SK-N-SH (cell line): ENCODE results near the gene SNRPB. TPM values are rescaled to one million over a fixed set of nuclear protein-coding genes. Genes with fewer than 3 reads are reported as not detected.
A peak's percentile ranks its signal among the peaks of the same experiment; 100 is the strongest.

Experiments
- CTCF ChIA-PET: fragments of 300-600, 350-600 bp; formaldehyde crosslinking; extraction: SDS; loops from one replicate; lab custom pipeline; 2021; lab: Yijun Ruan, JAX
- POLR2A ChIA-PET: fragments of 350-600 bp; sonication (Branson Sonifier 250); formaldehyde crosslinking; extraction: SDS; loops from one replicate; lab custom pipeline; 2020; ENCODE audit warnings: antibody characterized with exemption, inconsistent platforms; lab: Yijun Ruan, JAX
- DNase-seq: peaks from one replicate; pipeline ENCODE4 v3.0.0; 2012
- H2AFZ ChIP-seq: fragments of 200-600 bp; sonication (generic); 2 replicates; pipeline ENCODE4 v1.8.1; 2016; ENCODE audit warnings: antibody characterized with exemption, mild to moderate bottlenecking, low read depth
- H3F3A ChIP-seq: fragments of 200-600 bp; sonication (generic); replicated peaks from 2 replicates; pipeline ENCODE3; 2016; ENCODE audit warnings: antibody characterized with exemption, mild to moderate bottlenecking; ENCODE audit not compliant: insufficient read depth
- H3K27ac ChIP-seq, 2 experiments: fragments of 200-500 bp in 1 of 2; fragments of 200-600 bp in 1 of 2; sonication (Bioruptor generic) in 1 of 2; sonication (generic), shearing (Covaris generic) in 1 of 2; 2 replicates each; pipeline versions ENCODE4 v1.5.1 to v1.6.1; 2014 to 2016; ENCODE audit warnings: low read depth in 2 of 2, inconsistent platforms in 1 of 2, low read length in 1 of 2, mild to moderate bottlenecking in 1 of 2, mixed read lengths in 1 of 2
- H3K27me3 ChIP-seq: fragments of 200-600 bp; sonication (generic), shearing (Covaris generic); 2 replicates; pipeline ENCODE4 v1.6.1; 2016; ENCODE audit warnings: mixed run types; ENCODE audit not compliant: insufficient read depth
- H3K36me3 ChIP-seq, 2 experiments: fragments of 200-500 bp in 1 of 2; fragments of 200-600 bp in 1 of 2; sonication (Bioruptor generic) in 1 of 2; sonication (generic) in 1 of 2; replicated peaks in 1 of 2; 2 replicates each; pipeline versions ENCODE3 to v1.5.1; 2014 to 2016; ENCODE audit warnings: low read length in 1 of 2, mild to moderate bottlenecking in 1 of 2; ENCODE audit not compliant: insufficient read depth in 2 of 2, control insufficient read depth in 1 of 2
- H3K4me1 ChIP-seq, 2 experiments: fragments of 200-500 bp in 1 of 2; fragments of 200-600 bp in 1 of 2; sonication (Bioruptor generic) in 1 of 2; sonication (generic), shearing (Covaris generic) in 1 of 2; 2 replicates each; pipeline versions ENCODE4 v1.5.1 to v1.6.1; 2014 to 2016; ENCODE audit warnings: low read depth in 1 of 2, low read length in 1 of 2, mixed run types in 1 of 2; ENCODE audit not compliant: insufficient read depth in 2 of 2, control insufficient read depth in 1 of 2
- H3K4me2 ChIP-seq: fragments of 200-600 bp; sonication (generic), shearing (Covaris generic); 2 replicates; pipeline ENCODE4 v1.6.1; 2017; ENCODE audit warnings: mixed run types
- H3K4me3 ChIP-seq, 2 experiments: fragments of 200-500 bp in 1 of 2; fragments of 200-600 bp in 1 of 2; sonication (Bioruptor generic) in 1 of 2; sonication (generic), shearing (Covaris generic) in 1 of 2; 2 replicates each; pipeline versions ENCODE4 v1.5.1 to v1.8.1; 2014 to 2016; ENCODE audit warnings: low read depth in 2 of 2, inconsistent platforms in 1 of 2, low read length in 1 of 2, mild to moderate bottlenecking in 1 of 2, mixed read lengths in 1 of 2, moderate library complexity in 1 of 2
- H3K79me2 ChIP-seq: fragments of 200-600 bp; sonication (generic); 2 replicates; pipeline ENCODE4 v1.8.1; 2017; ENCODE audit warnings: mild to moderate bottlenecking; ENCODE audit not compliant: insufficient read depth
- H3K9ac ChIP-seq: fragments of 200-600 bp; sonication (generic); 2 replicates; pipeline ENCODE4 v1.6.1; 2017; ENCODE audit warnings: mixed run types
- H3K9me2 ChIP-seq: fragments of 200-600 bp; sonication (generic); 2 replicates; pipeline ENCODE4 v1.6.1; 2017; ENCODE audit warnings: mixed run types
- H3K9me3 ChIP-seq: fragments of 200-600 bp; sonication (generic); 2 replicates; pipeline ENCODE4 v1.6.1; 2017; ENCODE audit warnings: mixed run types, mild to moderate bottlenecking, moderate library complexity
- H4K20me1 ChIP-seq: fragments of 200-600 bp; sonication (generic); 2 replicates; pipeline ENCODE4 v1.6.1; 2017; ENCODE audit warnings: mild to moderate bottlenecking, mixed run types; ENCODE audit not compliant: insufficient read depth
- CHD2 ChIP-seq: fragments of 150-350 bp; IDR thresholded peaks from 2 replicates; pipeline ENCODE4 v1.6.1; 2018; ENCODE audit warnings: low read length; ENCODE audit not compliant: partially characterized antibody
- CTCF ChIP-seq: fragments of 200-600 bp; sonication (generic); IDR thresholded peaks from 2 replicates; pipeline ENCODE4 v1.6.1; 2017; ENCODE audit warnings: antibody characterized with exemption, mild to moderate bottlenecking, moderate library complexity
- EP300 ChIP-seq, 2 experiments: IDR thresholded peaks; 2 replicates each; pipeline versions ENCODE4 v1.4.0 to v1.6.1; 2012; ENCODE audit warnings: borderline replicate concordance in 1 of 2, low read depth in 1 of 2, low read length in 1 of 2
- FOSL2 ChIP-seq: IDR thresholded peaks from 2 replicates; pipeline ENCODE4 v1.4.0; 2012; ENCODE audit warnings: low read depth, mild to moderate bottlenecking, moderate library complexity, borderline replicate concordance
- GABPA ChIP-seq: IDR thresholded peaks from 2 replicates; pipeline ENCODE4 v1.4.0; 2012; ENCODE audit warnings: low read depth, mild to moderate bottlenecking
- GATA2 ChIP-seq: sonication (generic); formaldehyde crosslinking; IDR thresholded peaks from 2 replicates; pipeline ENCODE4 v1.5.0; 2020; ENCODE audit warnings: mild to moderate bottlenecking, missing genetic modification reagents
- IRF3 ChIP-seq: fragments of 150-350 bp; IDR thresholded peaks from 2 replicates; pipeline ENCODE4 v1.6.1; 2016; ENCODE audit warnings: mild to moderate bottlenecking, low read depth, low read length
- JUND ChIP-seq: IDR thresholded peaks from 2 replicates; pipeline ENCODE4 v1.4.0; 2012
- MAX ChIP-seq: IDR thresholded peaks from 2 replicates; pipeline ENCODE4 v1.4.0; 2012; ENCODE audit warnings: low read depth
- MEF2A ChIP-seq: IDR thresholded peaks from 2 replicates; pipeline ENCODE4 v1.4.0; 2012; ENCODE audit warnings: low read depth, borderline replicate concordance
- NFIC ChIP-seq: IDR thresholded peaks from 2 replicates; pipeline ENCODE4 v1.4.0; 2012; ENCODE audit warnings: borderline replicate concordance
- NRF1 ChIP-seq: IDR thresholded peaks from 2 replicates; pipeline ENCODE4 v1.6.1; 2012; ENCODE audit warnings: low read depth, mild to moderate bottlenecking, low read length
- PBX3 ChIP-seq: IDR thresholded peaks from 2 replicates; pipeline ENCODE4; 2012
- POLR2AphosphoS5 ChIP-seq: IDR thresholded peaks from 2 replicates; pipeline ENCODE4 v1.6.1; 2012; ENCODE audit warnings: low read depth, low read length
- RAD21 ChIP-seq: IDR thresholded peaks from 2 replicates; pipeline ENCODE4 v1.6.1; 2012; ENCODE audit warnings: mild to moderate bottlenecking, low read length
- RFX5 ChIP-seq: IDR thresholded peaks from 2 replicates; pipeline ENCODE4 v1.6.1; 2012; ENCODE audit warnings: mild to moderate bottlenecking, improper control_type of control experiment, low read length
- TAF1 ChIP-seq: IDR thresholded peaks from 2 replicates; pipeline ENCODE4 v1.6.1; 2012; ENCODE audit warnings: low read depth, mild to moderate bottlenecking, low read length, moderate library complexity, borderline replicate concordance
- TEAD4 ChIP-seq: IDR thresholded peaks from 2 replicates; pipeline ENCODE4 v1.4.0; 2012; ENCODE audit warnings: mild to moderate bottlenecking, borderline replicate concordance; ENCODE audit not compliant: insufficient read depth
- USF1 ChIP-seq: IDR thresholded peaks from 2 replicates; pipeline ENCODE4 v1.4.0; 2012; ENCODE audit warnings: low read depth, borderline replicate concordance
- USF2 ChIP-seq: fragments of 150-350 bp; IDR thresholded peaks from 2 replicates; pipeline ENCODE4 v1.6.1; 2017; ENCODE audit warnings: antibody characterized with exemption, low read length, low read depth, borderline replicate concordance
- WGBS: methylation state at CpG from one replicate; pipeline ENCODE4 v1.1.6; 2017; ENCODE audit warnings: low lambda C conversion rate; 5-methylcytosine and 5-hydroxymethylcytosine counted together
- polyA plus RNA-seq, 3 experiments: library from polyadenylated mRNA; depleted of rRNA; stranded (reverse); fragments of >200 nt; gene quantifications; 2 replicates each; pipeline ENCODE4 v1.2.3, GENCODE V29; 2012

Gene SNRPB
- polyA plus RNA-seq, 1 of the 3 experiments (the other 2 are of a cell fraction): 455 TPM

- 13% methylated on average over 4 of the region's 4 CpGs for WGBS
- peaks cover 7 to 18% of the 10 kb centered on the region in 2 experiments for H3K36me3 ChIP-seq
- H3K27ac ChIP-seq: peak overlapping the region in 1 of 2 experiments; percentile 67; a peak in 2 of 4 replicates
- peaks cover 12% of the 10 kb centered on the region for H4K20me1 ChIP-seq
- H3K4me3 ChIP-seq: no peak overlapping the region
- ChIA-PET POLR2A (no interaction called here), CTCF (no interaction called here)
- H2AFZ ChIP-seq: no peak overlapping the region
- no peak overlapping the region for H3K9ac ChIP-seq
- H3K4me1 ChIP-seq: peaks cover 7 to 10% of the 10 kb centered on the region in 2 experiments; a peak in 2 of 4 replicates
- TF ChIP-seq MEF2A (no peak), POLR2AphosphoS5 (no peak), CTCF (no peak), GABPA (no peak), USF1 (peak; percentile 46; the same call in 1 of the 2 replicates), IRF3 (no peak), CHD2 (no peak), EP300 (IDR thresholded peaks at IDR 0.05; ENCODE audit: borderline replicate concordance in 1 of 2, low read depth in 1 of 2, low read length in 1 of 2) (0 out of 4 replicates have a peak, but pooled peaks of 1 of the 2 experiments have one; percentile 28), JUND (peak; percentile 71), NFIC (peak; percentile 44; the same call in 1 of the 2 replicates), RFX5 (no peak), MAX (peak; percentile 96), NRF1 (no peak), RAD21 (no peak), TAF1 (no peak), USF2 (no peak), FOSL2 (peak; percentile 75; the same call in 1 of the 2 replicates), GATA2 (no peak), TEAD4 (no peak), PBX3 (peak; percentile 45)
- H3K4me2 ChIP-seq: no peak overlapping the region
- peaks cover 20% of the 10 kb centered on the region for H3K79me2 ChIP-seq
- no peaks in the 10 kb centered on the region for H3K9me2 ChIP-seq
- peaks cover 25% of the 10 kb centered on the region for H3F3A ChIP-seq
- no peaks in the 10 kb centered on the region for H3K27me3 ChIP-seq
- no peaks in the 10 kb centered on the region for H3K9me3 ChIP-seq
- DNase-seq: no peak
These were observed 2.9 kb upstream of the SNRPB start for GRCh38 chr20:2473516-2473915.
